ENCODE data around the gene SLC12A7. TPM values are rescaled to one million over a fixed set of nuclear protein-coding genes. Genes with fewer than 3 reads are reported as not detected.

SLC12A7 gene
- total RNA-seq, 1 experiment from 2014 or later, result 30.8 TPM

DNA sequence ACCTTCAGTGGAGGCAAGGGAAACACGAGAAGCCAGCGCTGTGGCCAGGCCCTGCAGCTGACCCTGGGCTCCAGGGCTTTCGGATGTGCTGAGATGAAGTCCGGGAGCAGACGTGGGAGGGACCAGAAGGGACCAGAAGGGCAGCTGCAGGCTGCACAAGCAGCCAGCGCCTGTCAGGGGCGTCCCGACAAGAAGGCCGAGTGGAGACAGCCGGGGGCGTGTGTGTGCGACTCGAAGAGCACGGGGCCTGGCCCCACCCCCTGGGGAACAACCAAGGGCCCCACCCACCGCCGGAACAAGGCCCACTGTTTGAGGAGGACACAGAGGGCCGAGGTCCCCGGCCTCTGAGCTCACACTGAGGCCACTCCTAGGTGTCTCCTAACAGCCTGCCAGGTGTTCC lies 31.4 kb downstream of the SLC12A7 start:
- Mint-ChIP-seq H3K4me3 (no peak overlapping the region), H3K9me3 (no peaks in the 10 kb centered on the region), H3K27me3 (ENCODE audit: low read depth) (no peaks in the 10 kb centered on the region), H3K36me3 (ENCODE audit: insufficient read depth in 1 of 3, low read depth in 3 of 3) (peaks cover 10 to 45% (median 28%) of the 10 kb centered on the region in 3 experiments), H3K27ac (no peak overlapping the region; a peak in 2 of 7 replicates), H3K4me1 (no peaks in the 10 kb centered on the region)
- whole genome bisulfite sequencing (ENCODE audit: extremely low coverage, insufficient read length, low lambda C conversion rate), result no CpG with 5 or more reads among the region's 18 CpGs
- Histone ChIP-seq H2BK12ac (ENCODE audit: insufficient read length, low read depth, low read length) (no peak overlapping the region), H4K8ac (replicated peaks; ENCODE audit: insufficient read length, low read depth, low read length) (no peak overlapping the region), H3K14ac (ENCODE audit: insufficient read depth, low read length) (no peak overlapping the region), H2BK120ac (ENCODE audit: low read depth, low read length, poor library complexity, severe bottlenecking) (no peak overlapping the region), H3K27me3 (ENCODE audit: insufficient read depth, low read length) (no peaks in the 10 kb centered on the region), H3T11ph (ENCODE audit: low read length) (no peak overlapping the region), H3K79me2 (ENCODE audit: insufficient read depth, low read length) (no peaks in the 10 kb centered on the region), H3K27ac (ENCODE audit: insufficient read length, low read depth, low read length) (no peak overlapping the region), H3K23ac (ENCODE audit: insufficient read length, low read depth, low read length) (no peak overlapping the region), H2AK5ac (ENCODE audit: insufficient read length, low read length) (no peak overlapping the region), H4K91ac (ENCODE audit: insufficient read length, low read depth, low read length) (no peak overlapping the region), H2BK5ac (ENCODE audit: insufficient read length, low read length) (no peak overlapping the region), H3K79me1 (ENCODE audit: insufficient read depth, low read depth, low read length, poor library complexity, severe bottlenecking) (no peaks in the 10 kb centered on the region), H3K9ac (ENCODE audit: extremely low read depth, insufficient read length, low read length) (no peak overlapping the region), H4K5ac (ENCODE audit: insufficient read length, low read depth, low read length) (no peak overlapping the region), H3K18ac (ENCODE audit: insufficient read length, low read depth, low read length) (no peak overlapping the region), H3K23me2 (ENCODE audit: insufficient read length, low read depth, low read length, poor library complexity, severe bottlenecking) (no peaks in the 10 kb centered on the region), H3K4me1 (ENCODE audit: insufficient read depth, low read length) (no peaks in the 10 kb centered on the region), H3K4me2 (ENCODE audit: insufficient read depth, insufficient read length, low read length) (no peak overlapping the region), H2AFZ (ENCODE audit: low read length) (no peak overlapping the region), H4K20me1 (ENCODE audit: control insufficient read depth, insufficient read depth, insufficient read length) (no peaks in the 10 kb centered on the region), H3K4ac (ENCODE audit: low read depth, low read length) (no peak overlapping the region), H2BK20ac (ENCODE audit: low read depth, low read length, poor library complexity, severe bottlenecking) (no peak overlapping the region), H3K56ac (ENCODE audit: insufficient read length, low read depth, low read length) (no peak overlapping the region), H3K9me3 (ENCODE audit: control insufficient read depth, low read depth, low read length) (no peaks in the 10 kb centered on the region), H2BK15ac (ENCODE audit: low read depth, low read length) (no peak overlapping the region)
- no peak for DNase-seq
- TF ChIP-seq, protein P1, sequence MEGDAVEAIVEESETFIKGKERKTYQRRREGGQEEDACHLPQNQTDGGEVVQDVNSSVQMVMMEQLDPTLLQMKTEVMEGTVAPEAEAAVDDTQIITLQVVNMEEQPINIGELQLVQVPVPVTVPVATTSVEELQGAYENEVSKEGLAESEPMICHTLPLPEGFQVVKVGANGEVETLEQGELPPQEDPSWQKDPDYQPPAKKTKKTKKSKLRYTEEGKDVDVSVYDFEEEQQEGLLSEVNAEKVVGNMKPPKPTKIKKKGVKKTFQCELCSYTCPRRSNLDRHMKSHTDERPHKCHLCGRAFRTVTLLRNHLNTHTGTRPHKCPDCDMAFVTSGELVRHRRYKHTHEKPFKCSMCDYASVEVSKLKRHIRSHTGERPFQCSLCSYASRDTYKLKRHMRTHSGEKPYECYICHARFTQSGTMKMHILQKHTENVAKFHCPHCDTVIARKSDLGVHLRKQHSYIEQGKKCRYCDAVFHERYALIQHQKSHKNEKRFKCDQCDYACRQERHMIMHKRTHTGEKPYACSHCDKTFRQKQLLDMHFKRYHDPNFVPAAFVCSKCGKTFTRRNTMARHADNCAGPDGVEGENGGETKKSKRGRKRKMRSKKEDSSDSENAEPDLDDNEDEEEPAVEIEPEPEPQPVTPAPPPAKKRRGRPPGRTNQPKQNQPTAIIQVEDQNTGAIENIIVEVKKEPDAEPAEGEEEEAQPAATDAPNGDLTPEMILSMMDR (conservative IDR thresholded peaks at IDR 0.05), result no peak

Measured in H9 (cell line).